Heart left ventricle (tissue), 16 donors: ENCODE measurements around the gene NRSN2. TPM values are rescaled to one million over a fixed set of nuclear protein-coding genes. Genes with fewer than 3 reads are reported as not detected.

Experiments
- ATAC-seq, 4 donors: fragments of 200-7000 bp; cut with Tn5 transposase; one replicate each; pipeline ENCODE4 v1.9.1; 2020 to 2022; ENCODE audit warnings: moderate library complexity in 4 of 4, mild to moderate bottlenecking in 3 of 4, moderate number of reproducible peaks in 1 of 4
- DNase-seq, 5 donors: peaks; one replicate each; pipeline ENCODE4 v3.0.0-alpha.2; 2020
- H3K27ac ChIP-seq, 12 donors: fragments of 200-600 bp; sonication (generic) in 4 of 12; one replicate each; pipeline versions ENCODE4 v1.5.0 to v1.8.0; 2016 to 2022; ENCODE audit warnings: mild to moderate bottlenecking in 2 of 12
- H3K27me3 ChIP-seq, 9 donors: fragments of 200-600 bp; sonication (generic) in 2 of 9; one replicate each; pipeline versions ENCODE4 v1.5.1 to v1.8.0; 2016 to 2022; ENCODE audit warnings: mild to moderate bottlenecking in 3 of 9
- H3K36me3 ChIP-seq, 9 donors: fragments of 200-600 bp; sonication (generic) in 2 of 9; one replicate each; pipeline versions ENCODE4 v1.5.0 to v1.8.0; 2018 to 2022; ENCODE audit warnings: mild to moderate bottlenecking in 2 of 9
- H3K4me1 ChIP-seq, 12 donors: fragments of 200-600 bp; sonication (generic) in 4 of 12; one replicate each; pipeline versions ENCODE4 v1.5.0 to v1.8.0; 2016 to 2022; ENCODE audit warnings: mild to moderate bottlenecking in 3 of 12
- H3K4me3 ChIP-seq, 12 donors: fragments of 200-600 bp; sonication (generic) in 4 of 12; one replicate each; pipeline versions ENCODE4 v1.5.0 to v1.8.0; 2017 to 2022; ENCODE audit warnings: mild to moderate bottlenecking in 9 of 12, moderate library complexity in 4 of 12
- H3K9me3 ChIP-seq, 12 donors: fragments of 200-600 bp; sonication (generic) in 4 of 12; one replicate each; pipeline versions ENCODE4 v1.5.0 to v1.8.0; 2016 to 2022; ENCODE audit warnings: mild to moderate bottlenecking in 1 of 12
- CTCF ChIP-seq, 12 donors: fragments of 200-600 bp; sonication (generic) in 4 of 12; IDR thresholded peaks; one replicate each; pipeline versions ENCODE4 v1.5.0 to v1.8.0; 2018 to 2022; ENCODE audit warnings: antibody characterized with exemption in 12 of 12, mild to moderate bottlenecking in 5 of 12
- POLR2A ChIP-seq, 2 donors: fragments of 450-650 bp; IDR thresholded peaks; one replicate each; pipeline ENCODE4 v1.6.1; 2017; ENCODE audit warnings: antibody characterized with exemption in 2 of 2, mild to moderate bottlenecking in 2 of 2, moderate library complexity in 2 of 2
- WGBS, 4 donors: extraction: QIAGEN DNeasy Blood & Tissue Kit in 2 of 4; methylation state at CpG; one replicate each; pipeline versions ENCODE4 v1.1.5 to v1.1.7; 2013 to 2018; 5-methylcytosine and 5-hydroxymethylcytosine counted together
- intact Hi-C, 10 donors: fragments of 100-400 bp; cut with DNase I; formaldehyde crosslinking; loops; one replicate each; pipeline versions ENCODE4 v1.11.1 to v1.14.2; 2022
- polyA plus RNA-seq, 2 donors: library from polyadenylated mRNA; stranded (reverse); fragments of 200-250 nt; gene quantifications; one replicate each; pipeline ENCODE4 v1.2.3, GENCODE V29; 2013
- total RNA-seq, 9 donors: library from RNA; depleted of rRNA in 2 of 9; stranded (reverse); fragments of >200 nt in 2 of 9; fragmentation: NEBNext Ultra II Directional in 3 of 9; extraction: Animal tissue kit (Norgen Biotek cat#: 25700) in 3 of 9; gene quantifications; one replicate each; pipeline versions ENCODE4 v1.1.0 to v1.2.4, GENCODE V29; 2016 to 2023
- donor health status: ischemic (EF 13 %, LVEDD 7.1; RV severe dilation, severe dysfunction).
- donor health status: healthy with polysubstance abuse.
- donor health status: DM: no; HTN: yes; CAD: no.
- donor health status: DM: no; HTN: no; CAD: no.
- donor health status: ischemic (EF 25% LVEDD 6.9; RV normal size, moderate dysfunction).
- donor health status: ischemic (EF 25% LVEDD 5.7; RV mildly dilated, moderate dysfunction).
- donor health status: healthy.
- donor health status: DM: yes; HTN: yes; CAD: no.
- donor health status: ischemic (EF 35%, LVEDD 5.7; RV mildly dilated, moderate dysfunction).
- donor health status: nonischemic (EF 11% LVEDD 7.7; RV severe dilation, severe dysfunction).
- donor health status: DM: yes; HTN: yes; CAD: no.
- donor health status: PGD.
- donor health status: ischemic (EF 29% LVEDD 5.4; RV normal size, mild dysfunction).
- donor health status: nonischemic (EF 23%, LVEDD 6.1; RV moderate dilation, normal function).

The NRSN2 gene
- total and polyA plus RNA-seq, 11 donors = 13.8 to 49.5 (median 28.1) TPM

- H3K9me3 ChIP-seq = no peaks in the 10 kb centered on the region
- TF ChIP-seq CTCF (IDR thresholded peaks at IDR 0.05) (peak in 11 of 12 donors; percentile 13 to 59 (median 44)), POLR2A (IDR thresholded peaks at IDR 0.05) (no peak)
- DNase-seq (peak; percentile 87 to 94 (median 90)), ATAC-seq (peak; percentile 84 to 97 (median 92))
- WGBS, 4 donors = 61 to 66% (median 66%) methylated on average over 13 of the region's 13 CpGs
- no peak overlapping the region for H3K27ac ChIP-seq
- H3K4me1 ChIP-seq = peaks cover 0 to 12% (median 0%) of the 10 kb centered on the region in 12 donors
- H3K27me3 ChIP-seq = no peaks in the 10 kb centered on the region
- intact Hi-C loops = loop anchor here in 1 of 10 donors (5.0 kb wide), 1 partner anchor 45 kb away; the partner anchor contains the start of gene RBCK1
- no peak overlapping the region for H3K4me3 ChIP-seq
- no peaks in the 10 kb centered on the region for H3K36me3 ChIP-seq
Measured at GRCh38 chr20:362271-363254, 15.7 kb downstream of the NRSN2 start.

GRCh38 chr20:363319-364078 lies 16.6 kb downstream of the NRSN2 start:
- TF ChIP-seq POLR2A (IDR thresholded peaks at IDR 0.05) (no peak), CTCF (IDR thresholded peaks at IDR 0.05) (no peak)
- Histone ChIP-seq H3K9me3 (no peaks in the 10 kb centered on the region), H3K36me3 (no peaks in the 10 kb centered on the region), H3K4me1 (peaks cover 0 to 12% (median 0%) of the 10 kb centered on the region in 12 donors), H3K4me3 (no peak overlapping the region), H3K27ac (no peak overlapping the region), H3K27me3 (no peaks in the 10 kb centered on the region)
- ATAC-seq (no peak), DNase-seq (no peak)
- intact Hi-C loops = loop anchor here in 1 of 10 donors (5.0 kb wide), 1 partner anchor 44 kb away; the partner anchor contains the start of gene RBCK1
- 90 to 93% (median 91%) methylated on average over 11 to 13 of the region's 13 CpGs for WGBS, 4 donors

- ATAC-seq (no peak), DNase-seq (no peak)
- no peak overlapping the region for H3K27ac ChIP-seq
- H3K27me3 ChIP-seq = no peaks in the 10 kb centered on the region
- TF ChIP-seq POLR2A (IDR thresholded peaks at IDR 0.05) (no peak), CTCF (IDR thresholded peaks at IDR 0.05) (no peak)
- H3K36me3 ChIP-seq = no peaks in the 10 kb centered on the region
- intact Hi-C loops = loop anchor here in 1 of 10 donors (5.0 kb wide), 1 partner anchor 42 kb away; the partner anchor contains the start of gene RBCK1
- WGBS, 4 donors = 88 to 90% (median 90%) methylated on average over 9 of the region's 9 CpGs
- H3K4me1 ChIP-seq = peaks cover 0 to 12% (median 0%) of the 10 kb centered on the region in 12 donors
- H3K9me3 ChIP-seq = no peaks in the 10 kb centered on the region
- no peak overlapping the region for H3K4me3 ChIP-seq
Measured at GRCh38 chr20:364905-365794, 18.2 kb downstream of the NRSN2 start.
